ENCODE results near the gene TBC1D8. TPM values are rescaled to one million over a fixed set of nuclear protein-coding genes. Genes with fewer than 3 reads are reported as not detected.
A peak's percentile ranks its signal among the peaks of the same experiment; 100 is the strongest.
"Not testable (repeated sequence)": the region's sequence is repeated elsewhere in the genome, so short reads cannot be mapped to it uniquely, and the experiment has no call there.

The TBC1D8 gene
- total RNA-seq, 1 donor from 2014 or later = 19.9 TPM

DNA sequence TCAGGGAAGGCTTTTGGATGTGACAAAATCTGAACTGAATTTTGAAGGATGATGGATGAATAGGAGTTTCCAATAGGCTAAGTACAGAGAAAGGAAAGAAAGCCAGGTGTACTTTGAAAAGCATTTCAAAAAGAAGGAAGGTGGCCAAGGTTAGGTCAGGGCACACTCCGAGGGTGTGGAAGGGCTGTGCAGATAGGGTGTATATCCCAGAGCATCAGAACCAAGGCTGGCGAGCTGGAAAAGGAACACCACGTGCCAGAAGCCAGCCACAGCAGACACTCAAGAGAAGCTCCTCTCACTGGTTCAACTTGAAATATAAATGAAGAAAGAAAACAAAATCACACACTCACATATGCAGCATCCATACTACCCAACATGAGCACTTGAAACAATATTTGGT lies 98.1 kb downstream of the TBC1D8 start:
- no peaks in the 10 kb centered on the region for H3K9me3 ChIP-seq
- ATAC-seq = no peak
- peaks cover 29% of the 10 kb centered on the region for H3K36me3 ChIP-seq
- no peak for DNase-seq
- H3K27ac ChIP-seq = no peak overlapping the region
- no peak overlapping the region for H3K4me3 ChIP-seq
- intact Hi-C loops (cut with DNase I) = no loop called here
- H3K27me3 ChIP-seq = no peaks in the 10 kb centered on the region
- no peaks in the 10 kb centered on the region for H3K4me1 ChIP-seq
- TF ChIP-seq, protein P1, sequence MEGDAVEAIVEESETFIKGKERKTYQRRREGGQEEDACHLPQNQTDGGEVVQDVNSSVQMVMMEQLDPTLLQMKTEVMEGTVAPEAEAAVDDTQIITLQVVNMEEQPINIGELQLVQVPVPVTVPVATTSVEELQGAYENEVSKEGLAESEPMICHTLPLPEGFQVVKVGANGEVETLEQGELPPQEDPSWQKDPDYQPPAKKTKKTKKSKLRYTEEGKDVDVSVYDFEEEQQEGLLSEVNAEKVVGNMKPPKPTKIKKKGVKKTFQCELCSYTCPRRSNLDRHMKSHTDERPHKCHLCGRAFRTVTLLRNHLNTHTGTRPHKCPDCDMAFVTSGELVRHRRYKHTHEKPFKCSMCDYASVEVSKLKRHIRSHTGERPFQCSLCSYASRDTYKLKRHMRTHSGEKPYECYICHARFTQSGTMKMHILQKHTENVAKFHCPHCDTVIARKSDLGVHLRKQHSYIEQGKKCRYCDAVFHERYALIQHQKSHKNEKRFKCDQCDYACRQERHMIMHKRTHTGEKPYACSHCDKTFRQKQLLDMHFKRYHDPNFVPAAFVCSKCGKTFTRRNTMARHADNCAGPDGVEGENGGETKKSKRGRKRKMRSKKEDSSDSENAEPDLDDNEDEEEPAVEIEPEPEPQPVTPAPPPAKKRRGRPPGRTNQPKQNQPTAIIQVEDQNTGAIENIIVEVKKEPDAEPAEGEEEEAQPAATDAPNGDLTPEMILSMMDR (IDR thresholded peaks at IDR 0.05) = no peak

DNA sequence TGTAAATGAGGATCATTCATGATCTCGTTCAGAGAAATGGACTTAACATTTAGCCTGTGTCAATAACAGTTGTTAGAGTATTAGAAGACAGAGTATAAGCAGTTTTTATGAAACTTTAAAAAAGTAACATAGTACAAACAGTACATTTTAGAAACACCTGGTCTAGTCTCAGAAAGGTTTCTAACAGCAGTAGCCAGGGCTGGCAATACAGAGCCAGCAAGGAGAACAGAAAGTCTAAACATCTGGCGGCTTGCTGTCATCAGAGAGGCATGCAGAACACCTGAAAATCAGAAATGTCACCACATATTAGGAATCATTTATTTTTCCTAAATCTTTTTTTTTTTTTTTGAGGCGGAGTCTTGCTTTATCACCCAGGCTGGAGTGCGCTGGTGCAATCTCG lies 99.0 kb downstream of the TBC1D8 start:
- DNase-seq = no peak
- H3K4me1 ChIP-seq = peaks cover 4% of the 10 kb centered on the region
- H3K36me3 ChIP-seq = peaks cover 29% of the 10 kb centered on the region
- no peak overlapping the region for H3K4me3 ChIP-seq
- TF ChIP-seq, protein P1 (IDR thresholded peaks at IDR 0.05) = no peak
- no peak for ATAC-seq
- H3K27ac ChIP-seq = no peak overlapping the region
- H3K27me3 ChIP-seq = no peaks in the 10 kb centered on the region
- intact Hi-C loops (cut with DNase I) = no loop called here
- H3K9me3 ChIP-seq = no peaks in the 10 kb centered on the region

GRCh38 chr2:101050886-101051285 lies 100.3 kb downstream of the TBC1D8 start:
- H3K36me3 ChIP-seq = peaks cover 29% of the 10 kb centered on the region
- H3K4me3 ChIP-seq; ATAC-seq; DNase-seq; H3K27me3 ChIP-seq; H3K27ac ChIP-seq; H3K9me3 ChIP-seq; intact Hi-C loops (cut with DNase I); H3K4me1 ChIP-seq: not testable (repeated sequence)

- H3K36me3 ChIP-seq = peaks cover 25% of the 10 kb centered on the region
- ATAC-seq (no peak), DNase-seq (no peak)
- H3K4me1 ChIP-seq = peaks cover 6% of the 10 kb centered on the region
- TF ChIP-seq, protein P1 (IDR thresholded peaks at IDR 0.05) = no peak
- no peak overlapping the region for H3K27ac ChIP-seq
- no peaks in the 10 kb centered on the region for H3K27me3 ChIP-seq
- no peak overlapping the region for H3K4me3 ChIP-seq
- no peaks in the 10 kb centered on the region for H3K9me3 ChIP-seq
- intact Hi-C loops (cut with DNase I) = no loop called here
Observed at GRCh38 chr2:101048756-101049155, 102.4 kb downstream of the TBC1D8 start.

DNA sequence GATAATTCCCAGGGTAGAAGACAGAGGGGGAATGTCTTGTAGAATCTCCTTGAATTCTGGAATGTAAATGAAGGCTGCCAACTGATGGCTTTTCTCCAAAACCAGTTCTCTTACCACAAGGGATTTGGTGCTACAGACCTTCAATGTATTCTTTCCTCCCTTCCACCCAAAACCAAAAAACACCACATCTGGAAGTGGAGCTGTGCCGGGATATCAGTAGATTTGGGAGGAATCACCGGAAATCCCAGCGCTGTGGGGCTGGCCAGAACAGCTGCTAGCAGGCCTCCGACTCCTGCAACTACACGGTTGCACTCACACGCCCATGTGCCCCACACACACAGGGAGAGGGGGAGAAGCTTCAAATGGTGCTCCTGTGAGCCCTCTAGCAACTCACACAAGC lies 103.4 kb downstream of the TBC1D8 start:
- ATAC-seq (peak; percentile 45), DNase-seq (no peak)
- Histone ChIP-seq H3K9me3 (no peaks in the 10 kb centered on the region), H3K4me1 (peaks cover 6% of the 10 kb centered on the region), H3K27ac (no peak overlapping the region), H3K27me3 (no peaks in the 10 kb centered on the region), H3K4me3 (no peak overlapping the region), H3K36me3 (peaks cover 15% of the 10 kb centered on the region)
- TF ChIP-seq, protein P1 (IDR thresholded peaks at IDR 0.05) = no peak
- intact Hi-C loops (cut with DNase I) = no loop called here

DNA sequence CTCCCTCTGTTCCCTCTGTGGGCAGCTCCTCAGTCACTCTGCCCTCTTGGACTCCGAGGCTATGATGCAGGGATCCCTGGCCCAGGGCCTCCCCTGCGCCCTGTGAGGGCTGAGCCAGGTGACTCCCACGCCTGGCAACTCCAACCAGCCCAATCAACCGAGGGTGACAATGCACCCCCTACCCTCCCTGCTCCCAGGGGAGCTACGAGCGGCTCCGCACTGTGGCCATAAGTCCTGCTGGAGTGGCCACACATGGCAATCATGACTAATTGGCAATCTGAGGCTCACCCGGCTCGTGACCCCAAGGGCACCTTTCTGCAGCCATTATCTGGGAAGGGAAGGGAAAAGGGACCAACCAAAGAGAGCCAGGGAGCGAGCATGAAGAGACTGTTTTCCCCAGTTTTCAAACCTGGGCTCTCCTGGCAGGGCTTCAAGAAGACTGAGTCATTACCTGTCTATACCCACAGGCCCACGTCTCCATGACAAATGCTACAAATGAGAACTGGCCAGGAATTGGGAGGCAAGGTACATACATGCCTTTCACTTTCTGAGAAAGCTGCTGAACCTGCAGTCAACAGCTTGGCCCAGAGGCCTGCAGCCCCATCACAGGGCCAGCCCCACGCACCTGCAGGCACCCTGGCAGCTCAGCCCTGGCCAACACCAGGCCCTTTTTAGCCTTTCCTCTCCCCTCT lies 104.0 kb downstream of the TBC1D8 start:
- peaks cover 6% of the 10 kb centered on the region for H3K4me1 ChIP-seq
- H3K27me3 ChIP-seq = no peaks in the 10 kb centered on the region
- H3K4me3 ChIP-seq = no peak overlapping the region
- DNase-seq (no peak), ATAC-seq (peak; percentile 21)
- TF ChIP-seq, protein P1 (IDR thresholded peaks at IDR 0.05) = no peak
- H3K9me3 ChIP-seq = no peaks in the 10 kb centered on the region
- H3K27ac ChIP-seq = no peak overlapping the region
- peaks cover 15% of the 10 kb centered on the region for H3K36me3 ChIP-seq
- intact Hi-C loops (cut with DNase I) = no loop called here
